Endothelial cell of umbilical vein (primary cell): ENCODE data around the gene TM9SF1. TPM values are rescaled to one million over a fixed set of nuclear protein-coding genes. Genes with fewer than 3 reads are reported as not detected.

Experiments used
- BruUV-seq: library from RNA; stranded (reverse); fragments of 400-500 nt; replicated peaks from 2 replicates; lab custom pipeline; 2021; lab: Mats Ljungman, UMichigan
- CTCF ChIA-PET: fragments of 300-600, 350-600 bp; sonication (Branson Sonifier 250); formaldehyde crosslinking; loops from one replicate; lab custom pipeline; 2021; ENCODE audit warnings: antibody characterized with exemption, inconsistent platforms; lab: Charles Lee
- POLR2A ChIA-PET: fragments of 300-600, 350-600 bp; sonication (Branson Sonifier 250); formaldehyde crosslinking; loops from one replicate; lab custom pipeline; 2021; ENCODE audit warnings: antibody characterized with exemption, inconsistent platforms; lab: Charles Lee
- DNase-seq: peaks from one replicate; pipeline ENCODE4 v3.0.0-alpha.2; 2011; ENCODE audit warnings: low read depth, low spot score
- FAIRE-seq: peaks from 2 replicates; lab custom pipeline; 2011; peaks lifted over from hg19 to GRCh38; lab: Jason Lieb, UNC
- H2AFZ ChIP-seq: 2 replicates; pipeline ENCODE4 v1.6.0; 2012; ENCODE audit warnings: low read depth, low read length, control low read depth, inconsistent platforms
- H3K27ac ChIP-seq: 2 replicates; pipeline ENCODE4 v1.5.1; 2011; ENCODE audit warnings: low read depth, mild to moderate bottlenecking, control low read depth, low read length, moderate library complexity; ENCODE audit not compliant: insufficient read depth
- H3K27me3 ChIP-seq, 2 experiments: 2 replicates each; pipeline versions ENCODE4 v1.6.0 to v1.6.1; 2011; ENCODE audit warnings: low read length in 2 of 2, mixed read lengths in 1 of 2; ENCODE audit not compliant: control insufficient read depth in 2 of 2, insufficient read depth in 2 of 2
- H3K36me3 ChIP-seq, 2 experiments: 2 replicates in 1 of 2; 3 replicates in 1 of 2; pipeline ENCODE4 v1.5.1; 2011; ENCODE audit warnings: low read length in 2 of 2, mild to moderate bottlenecking in 1 of 2, moderate library complexity in 1 of 2; ENCODE audit not compliant: control insufficient read depth in 2 of 2, insufficient read depth in 2 of 2; ENCODE audit errors: extremely low read depth in 1 of 2
- H3K4me1 ChIP-seq: 3 replicates; pipeline ENCODE4 v1.5.1; 2011; ENCODE audit warnings: mild to moderate bottlenecking, low read length; ENCODE audit not compliant: control insufficient read depth, insufficient read depth; ENCODE audit errors: extremely low read depth
- H3K4me2 ChIP-seq: 2 replicates; pipeline ENCODE4 v1.6.1; 2011; ENCODE audit warnings: low read length, control low read depth, mixed read lengths; ENCODE audit not compliant: insufficient read depth
- H3K4me3 ChIP-seq, 3 experiments: fragments of 200-600 bp in 1 of 3; sonication (generic), shearing (Covaris generic) in 1 of 3; replicated peaks in 1 of 3; 2 replicates each; pipeline ENCODE4 v1.5.1; 2011 to 2016; ENCODE audit warnings: control low read depth in 3 of 3, low read length in 3 of 3, mild to moderate bottlenecking in 2 of 3, inconsistent platforms in 1 of 3, low read depth in 1 of 3, moderate library complexity in 1 of 3; ENCODE audit not compliant: insufficient read depth in 1 of 3
- H3K79me2 ChIP-seq: 2 replicates; pipeline ENCODE4 v1.6.0; 2012; ENCODE audit warnings: low read length, inconsistent platforms; ENCODE audit not compliant: control insufficient read depth, insufficient read depth
- H3K9ac ChIP-seq: replicated peaks from 2 replicates; pipeline ENCODE3; 2011; ENCODE audit warnings: low read length, control low read depth; ENCODE audit not compliant: insufficient read depth; ENCODE audit errors: extremely low read depth
- H3K9me1 ChIP-seq: replicated peaks from 3 replicates; pipeline ENCODE4 v1.6.0; 2011; ENCODE audit warnings: mild to moderate bottlenecking, low read length; ENCODE audit not compliant: control insufficient read depth, insufficient read depth; ENCODE audit errors: extremely low read depth
- H3K9me3 ChIP-seq: replicated peaks from 2 replicates; pipeline ENCODE4 v1.5.1; 2012; ENCODE audit warnings: low read length, inconsistent platforms; ENCODE audit not compliant: control insufficient read depth, insufficient read depth
- H4K20me1 ChIP-seq: replicated peaks from 2 replicates; pipeline ENCODE3; 2011; ENCODE audit warnings: mild to moderate bottlenecking, low read length; ENCODE audit not compliant: control insufficient read depth, insufficient read depth; ENCODE audit errors: extremely low read depth
- EZH2 ChIP-seq: IDR thresholded peaks from 2 replicates; pipeline ENCODE4 v1.6.1; 2012; ENCODE audit warnings: borderline replicate concordance, low read depth, mild to moderate bottlenecking, moderate library complexity, low read length, inconsistent platforms; ENCODE audit not compliant: severe bottlenecking
- FOS ChIP-seq: IDR thresholded peaks from 2 replicates; pipeline ENCODE4 v1.6.1; 2011; ENCODE audit warnings: mild to moderate bottlenecking, low read length, moderate library complexity, borderline replicate concordance; ENCODE audit not compliant: insufficient read depth
- GATA2 ChIP-seq: IDR thresholded peaks from 2 replicates; pipeline ENCODE4 v1.7.0; 2011; ENCODE audit warnings: low read depth, mild to moderate bottlenecking, moderate library complexity, mixed read lengths, low read length; ENCODE audit not compliant: insufficient read length, insufficient read depth
- JUN ChIP-seq: IDR thresholded peaks from 2 replicates; pipeline ENCODE4 v1.6.1; 2011; ENCODE audit warnings: borderline replicate concordance, low read depth; ENCODE audit not compliant: insufficient read length, insufficient read depth
- MYC ChIP-seq: IDR thresholded peaks from one replicate; pipeline ENCODE4 v1.6.1; 2011; ENCODE audit warnings: mild to moderate bottlenecking, low read depth, low read length
- POLR2A ChIP-seq: IDR thresholded peaks from 2 replicates; pipeline ENCODE4 v1.6.1; 2012; ENCODE audit warnings: low read depth, mild to moderate bottlenecking, control low read depth, low read length
- POLR2AphosphoS5 ChIP-seq: IDR thresholded peaks from 2 replicates; pipeline ENCODE4 v1.6.1; 2012; ENCODE audit warnings: low read depth, mild to moderate bottlenecking, control low read depth, low read length, moderate library complexity; ENCODE audit not compliant: insufficient read depth
- dilution Hi-C: fragments of 300-500 bp; cut with MboI; formaldehyde crosslinking; loops from one replicate; pipeline ENCODE4 v1.15.0; 2019; ENCODE audit warnings: low sequenced_read_pairs; ENCODE audit not compliant: extremely low pct_ligation_motif_present
- intact Hi-C: fragments of 100-400 bp; cut with micrococcal nuclease; formaldehyde crosslinking; loops from one replicate; pipeline ENCODE4 v1.10.0; 2022
- polyA plus RNA-seq, 4 experiments: library from polyadenylated mRNA; depleted of rRNA in 3 of 4; stranded (reverse) in 3 of 4; unstranded in 1 of 4; fragments of >200 nt; gene quantifications; 2 replicates each; pipeline versions ENCODE4 v1.2.1 to v1.2.3, GENCODE V29; 2011 to 2012; ENCODE audit warnings: missing spikeins in 1 of 4
- total RNA-seq: library from RNA; stranded (reverse); gene quantifications from 2 replicates; pipeline ENCODE4 v1.2.3, GENCODE V29; 2021
- TF ChIP-seq, protein P1 (sequence below): IDR thresholded peaks from 2 replicates; pipeline ENCODE4 v1.6.1; 2011; ENCODE audit not compliant: insufficient read depth, insufficient read length
- TF ChIP-seq, protein P2 (sequence below), 2 donors: IDR thresholded peaks; 1 replicate in 1 of 2; 2 replicates in 1 of 2; pipeline ENCODE4 v1.5.1; 2011; ENCODE audit warnings: low read length in 2 of 2, mild to moderate bottlenecking in 2 of 2, moderate library complexity in 2 of 2, control low read depth in 1 of 2, inconsistent platforms in 1 of 2, low read depth in 1 of 2; ENCODE audit not compliant: insufficient read depth in 1 of 2; ENCODE audit errors: extremely low read depth in 1 of 2

The TM9SF1 gene
- total and polyA plus RNA-seq, 2 donors (not counting 3 experiments of a cell fraction or from before 2014, with no cell fraction given) = 60.7 to 71.5 TPM

DNA sequence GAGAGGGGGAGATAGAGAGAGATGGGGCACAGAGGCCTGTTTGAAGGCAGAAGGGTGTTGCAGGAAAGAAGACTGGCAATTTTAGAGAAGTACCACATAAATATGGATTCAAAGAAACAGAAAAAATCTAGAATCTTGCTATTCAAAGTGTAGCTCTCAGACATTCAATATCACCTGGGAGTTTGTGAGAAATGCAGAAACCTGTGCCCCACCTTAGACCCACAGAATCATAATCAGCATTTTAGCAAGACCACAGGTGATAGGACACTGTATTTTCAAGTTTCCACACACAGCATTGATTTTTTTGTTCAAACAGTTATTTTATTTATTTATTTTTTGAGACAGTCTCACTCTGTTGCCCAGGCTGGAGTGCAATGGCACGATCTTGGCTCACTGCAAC is 33.7 kb upstream of the TM9SF1 start:
- Histone ChIP-seq H3K27me3 (no peaks in the 10 kb centered on the region), H3K4me2 (no peak overlapping the region), H3K4me3 (no peak overlapping the region), H3K36me3 (peaks cover 0 to 6% of the 10 kb centered on the region in 2 experiments), H3K9me1 (no peaks in the 10 kb centered on the region), H3K79me2 (peaks cover 65% of the 10 kb centered on the region), H4K20me1 (no peaks in the 10 kb centered on the region), H2AFZ (no peak overlapping the region), H3K9ac (no peak overlapping the region), H3K27ac (no peak overlapping the region), H3K9me3 (no peaks in the 10 kb centered on the region), H3K4me1 (peaks cover 48% of the 10 kb centered on the region)
- BruUV-seq = no TSS peak
- TF ChIP-seq GATA2 (no peak), MYC (no peak), JUN (no peak), POLR2AphosphoS5 (no peak), EZH2 (no peak), POLR2A (no peak), FOS (no peak)
- TF ChIP-seq, protein P1, sequence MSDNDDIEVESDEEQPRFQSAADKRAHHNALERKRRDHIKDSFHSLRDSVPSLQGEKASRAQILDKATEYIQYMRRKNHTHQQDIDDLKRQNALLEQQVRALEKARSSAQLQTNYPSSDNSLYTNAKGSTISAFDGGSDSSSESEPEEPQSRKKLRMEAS = no peak
- TF ChIP-seq, protein P2, sequence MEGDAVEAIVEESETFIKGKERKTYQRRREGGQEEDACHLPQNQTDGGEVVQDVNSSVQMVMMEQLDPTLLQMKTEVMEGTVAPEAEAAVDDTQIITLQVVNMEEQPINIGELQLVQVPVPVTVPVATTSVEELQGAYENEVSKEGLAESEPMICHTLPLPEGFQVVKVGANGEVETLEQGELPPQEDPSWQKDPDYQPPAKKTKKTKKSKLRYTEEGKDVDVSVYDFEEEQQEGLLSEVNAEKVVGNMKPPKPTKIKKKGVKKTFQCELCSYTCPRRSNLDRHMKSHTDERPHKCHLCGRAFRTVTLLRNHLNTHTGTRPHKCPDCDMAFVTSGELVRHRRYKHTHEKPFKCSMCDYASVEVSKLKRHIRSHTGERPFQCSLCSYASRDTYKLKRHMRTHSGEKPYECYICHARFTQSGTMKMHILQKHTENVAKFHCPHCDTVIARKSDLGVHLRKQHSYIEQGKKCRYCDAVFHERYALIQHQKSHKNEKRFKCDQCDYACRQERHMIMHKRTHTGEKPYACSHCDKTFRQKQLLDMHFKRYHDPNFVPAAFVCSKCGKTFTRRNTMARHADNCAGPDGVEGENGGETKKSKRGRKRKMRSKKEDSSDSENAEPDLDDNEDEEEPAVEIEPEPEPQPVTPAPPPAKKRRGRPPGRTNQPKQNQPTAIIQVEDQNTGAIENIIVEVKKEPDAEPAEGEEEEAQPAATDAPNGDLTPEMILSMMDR (IDR thresholded peaks at IDR 0.05; ENCODE audit: extremely low read depth in 1 of 2, insufficient read depth in 1 of 2, low read depth in 1 of 2, low read length in 2 of 2) = no peak
- dilution Hi-C loops (no loop called here), intact Hi-C loops (no loop called here)
- ChIA-PET CTCF (interaction anchor here (1.5 to 2.5 kb wide), 3 partner anchors 10 to 13 kb away, joined by 5 to 11 read pairs (median 11); partner anchors contain the start of genes MDP1 and TINF2), POLR2A (interaction anchor here (1.0 kb wide), 2 partner anchors 9 to 13 kb away, joined by 3 to 4 read pairs; partner anchors contain the start of gene TINF2)
- no peak for DNase-seq
- no peak for FAIRE-seq
